ENCODE measurements around the gene NKTR. TPM values are rescaled to one million over a fixed set of nuclear protein-coding genes. Genes with fewer than 3 reads are reported as not detected.

The NKTR gene
- total RNA-seq, 1 experiment from 2014 or later, result 70.5 TPM

DNA sequence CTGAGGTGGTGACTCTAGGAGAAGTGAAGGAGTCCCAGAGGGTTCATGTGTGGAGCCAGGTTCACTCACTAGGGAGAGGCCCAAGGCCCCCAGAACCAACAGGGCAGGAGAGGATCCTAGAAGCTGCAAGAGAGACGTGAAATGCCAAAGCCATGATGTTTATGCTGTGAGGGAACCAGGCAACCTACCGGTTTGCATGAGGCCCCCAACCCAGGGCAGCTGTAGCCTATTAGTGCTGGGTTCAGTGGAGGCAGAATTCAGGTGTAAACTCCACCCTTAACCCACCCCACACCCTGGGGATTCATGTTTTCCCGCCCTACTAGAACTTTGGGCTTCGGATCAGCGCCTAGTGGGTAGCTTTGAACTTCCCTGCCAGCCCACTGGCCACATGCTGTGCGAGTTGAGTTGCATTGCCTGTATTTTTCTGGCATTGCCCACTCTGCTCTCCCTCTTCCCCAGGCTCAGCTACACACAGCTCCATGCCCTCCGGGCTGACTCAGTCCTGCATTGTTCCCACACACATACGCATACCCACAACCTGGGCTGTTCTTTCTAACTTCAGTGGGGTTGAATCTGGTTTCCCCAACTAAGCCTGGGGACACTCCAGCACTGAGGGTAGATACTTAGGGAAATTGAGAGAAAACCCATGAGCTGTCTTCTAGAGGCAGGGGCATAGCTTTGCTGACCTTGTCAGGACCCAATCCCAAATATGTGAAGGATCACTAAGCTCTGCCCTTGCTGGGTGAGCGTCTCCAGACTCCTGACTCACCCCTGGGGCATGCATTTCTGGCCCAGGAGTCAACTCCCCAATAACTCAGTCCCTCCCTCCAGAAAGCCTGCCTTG is 51.0 kb downstream of the NKTR start:
- no peak overlapping the region for H2AFZ ChIP-seq

GRCh38 chr3:42652251-42652610 is 51.7 kb downstream of the NKTR start:
- CTCF ChIA-PET, result interaction anchor here (0.9 kb wide), 1 partner anchor 51 kb away, joined by 3 read pairs; the partner anchor contains the start of gene NKTR
- Histone ChIP-seq H3K4me1 (replicated peaks; ENCODE audit: insufficient read depth) (peaks cover 33% of the 10 kb centered on the region), H3K4me2 (peak overlapping the region; percentile 92), H3K4me3 (no peak overlapping the region; the same call in 1 of the 2 replicates), H3K27me3 (ENCODE audit: insufficient read depth, low read depth) (no peaks in the 10 kb centered on the region), H3K27ac (peak overlapping the region; percentile 65), H3K9me3 (ENCODE audit: insufficient read depth, low read depth) (no peaks in the 10 kb centered on the region), H3K9me2 (ENCODE audit: insufficient read depth) (no peaks in the 10 kb centered on the region), H4K20me1 (ENCODE audit: insufficient read depth) (no peaks in the 10 kb centered on the region), H2AFZ (no peak overlapping the region), H3K36me3 (ENCODE audit: low read depth) (no peaks in the 10 kb centered on the region), H3F3A (ENCODE audit: insufficient read depth, low read depth) (peaks cover 21% of the 10 kb centered on the region; the same call in 1 of the 2 replicates), H3K79me2 (ENCODE audit: low read depth) (no peaks in the 10 kb centered on the region)
- no peak for TF ChIP-seq CTCF (conservative IDR thresholded peaks at IDR 0.05)
- TF ChIP-seq EZH2 (IDR thresholded peaks at IDR 0.05; ENCODE audit: low read depth), result no peak
- DNase-seq, result no peak
- intact Hi-C loops (cut with micrococcal nuclease; ENCODE audit: unreplicated experiment), result loop anchor here (1.0 to 2.0 kb wide), 3 partner anchors 32 to 93 kb away; partner anchors contain the start of gene NKTR
- POLR2A ChIA-PET (ENCODE audit: unreplicated experiment), result interaction anchor here (0.5 to 0.6 kb wide), 5 partner anchors 21 to 659 kb away, joined by 3 to 18 read pairs (median 4); partner anchors contain the start of gene SNRK
- no TSS peak for BruUV-seq (replicated peaks)

More for the DNA sequence above, 51.0 kb downstream of the NKTR start:
- H3K36me3 ChIP-seq (ENCODE audit: low read depth), result no peaks in the 10 kb centered on the region
- DNase-seq, result peak; percentile 64 to 69
- H3K27me3 ChIP-seq (ENCODE audit: insufficient read depth, low read depth), result no peaks in the 10 kb centered on the region
- intact Hi-C loops (cut with micrococcal nuclease; ENCODE audit: unreplicated experiment), result loop anchor here (1.0 to 2.0 kb wide), 3 partner anchors 33 to 93 kb away; partner anchors contain the start of gene NKTR
- BruUV-seq (replicated peaks), result no TSS peak
- H3F3A ChIP-seq (ENCODE audit: insufficient read depth, low read depth), result peaks cover 21% of the 10 kb centered on the region; the same call in 1 of the 2 replicates
- H4K20me1 ChIP-seq (ENCODE audit: insufficient read depth), result no peaks in the 10 kb centered on the region
- peaks cover 33% of the 10 kb centered on the region for H3K4me1 ChIP-seq (replicated peaks; ENCODE audit: insufficient read depth)
- no peaks in the 10 kb centered on the region for H3K79me2 ChIP-seq (ENCODE audit: low read depth)
- no peaks in the 10 kb centered on the region for H3K9me2 ChIP-seq (ENCODE audit: insufficient read depth)
- TF ChIP-seq EZH2 (IDR thresholded peaks at IDR 0.05; ENCODE audit: low read depth) (no peak), CTCF (conservative IDR thresholded peaks at IDR 0.05) (no peak)
- H3K4me3 ChIP-seq, result no peak overlapping the region; the same call in 1 of the 2 replicates
- ChIA-PET POLR2A (ENCODE audit: unreplicated experiment) (interaction anchor here (0.6 kb wide), 3 partner anchors 23 to 61 kb away, joined by 3 to 18 read pairs (median 5); partner anchors contain the start of gene SS18L2), CTCF (interaction anchor here (0.5 to 0.9 kb wide), 3 partner anchors 51 to 1919 kb away, joined by 3 to 17 read pairs (median 3); partner anchors contain the start of gene NKTR)
- H3K4me2 ChIP-seq, result peak overlapping the region; percentile 92
- no peaks in the 10 kb centered on the region for H3K9me3 ChIP-seq (ENCODE audit: insufficient read depth, low read depth)
- H3K27ac ChIP-seq, result peak overlapping the region; percentile 65

- Histone ChIP-seq H3K4me1 (replicated peaks; ENCODE audit: insufficient read depth) (peaks cover 33% of the 10 kb centered on the region), H2AFZ (no peak overlapping the region), H3K4me3 (peak overlapping the region; percentile 66; the same call in 1 of the 2 replicates), H3K27me3 (ENCODE audit: insufficient read depth, low read depth) (no peaks in the 10 kb centered on the region), H3K79me2 (ENCODE audit: low read depth) (no peaks in the 10 kb centered on the region), H3K36me3 (ENCODE audit: low read depth) (no peaks in the 10 kb centered on the region), H3K9me2 (ENCODE audit: insufficient read depth) (no peaks in the 10 kb centered on the region), H3K27ac (peak overlapping the region; percentile 65), H3K4me2 (peak overlapping the region; percentile 92), H3K9me3 (ENCODE audit: insufficient read depth, low read depth) (no peaks in the 10 kb centered on the region), H3F3A (ENCODE audit: insufficient read depth, low read depth) (peaks cover 18% of the 10 kb centered on the region; the same call in 1 of the 2 replicates), H4K20me1 (ENCODE audit: insufficient read depth) (no peaks in the 10 kb centered on the region)
- BruUV-seq (replicated peaks), result no TSS peak
- peak; percentile 72 to 86 for DNase-seq
- ChIA-PET POLR2A (ENCODE audit: unreplicated experiment) (interaction anchor here (0.5 to 0.6 kb wide), 3 partner anchors 22 to 658 kb away, joined by 3 to 4 read pairs (median 3); partner anchors contain the start of gene SNRK), CTCF (interaction anchor here (0.6 to 0.9 kb wide), 2 partner anchors 52 to 157 kb away, joined by 3 to 4 read pairs; partner anchors contain the start of genes ACKR2 and NKTR)
- no peak for TF ChIP-seq EZH2 (IDR thresholded peaks at IDR 0.05; ENCODE audit: low read depth)
- TF ChIP-seq CTCF (conservative IDR thresholded peaks at IDR 0.05), result no peak
- intact Hi-C loops (cut with micrococcal nuclease; ENCODE audit: unreplicated experiment), result loop anchor here (1.0 to 2.0 kb wide), 3 partner anchors 32 to 92 kb away; partner anchors contain the start of gene NKTR
Measured at GRCh38 chr3:42652611-42653302, 52.3 kb downstream of the NKTR start.
